ENCODE data around the gene MYBPC1.
"Not testable (repeated sequence)": the region's sequence is repeated elsewhere in the genome, so short reads cannot be mapped to it uniquely, and the experiment has no call there.

MYBPC1 gene, protein sequence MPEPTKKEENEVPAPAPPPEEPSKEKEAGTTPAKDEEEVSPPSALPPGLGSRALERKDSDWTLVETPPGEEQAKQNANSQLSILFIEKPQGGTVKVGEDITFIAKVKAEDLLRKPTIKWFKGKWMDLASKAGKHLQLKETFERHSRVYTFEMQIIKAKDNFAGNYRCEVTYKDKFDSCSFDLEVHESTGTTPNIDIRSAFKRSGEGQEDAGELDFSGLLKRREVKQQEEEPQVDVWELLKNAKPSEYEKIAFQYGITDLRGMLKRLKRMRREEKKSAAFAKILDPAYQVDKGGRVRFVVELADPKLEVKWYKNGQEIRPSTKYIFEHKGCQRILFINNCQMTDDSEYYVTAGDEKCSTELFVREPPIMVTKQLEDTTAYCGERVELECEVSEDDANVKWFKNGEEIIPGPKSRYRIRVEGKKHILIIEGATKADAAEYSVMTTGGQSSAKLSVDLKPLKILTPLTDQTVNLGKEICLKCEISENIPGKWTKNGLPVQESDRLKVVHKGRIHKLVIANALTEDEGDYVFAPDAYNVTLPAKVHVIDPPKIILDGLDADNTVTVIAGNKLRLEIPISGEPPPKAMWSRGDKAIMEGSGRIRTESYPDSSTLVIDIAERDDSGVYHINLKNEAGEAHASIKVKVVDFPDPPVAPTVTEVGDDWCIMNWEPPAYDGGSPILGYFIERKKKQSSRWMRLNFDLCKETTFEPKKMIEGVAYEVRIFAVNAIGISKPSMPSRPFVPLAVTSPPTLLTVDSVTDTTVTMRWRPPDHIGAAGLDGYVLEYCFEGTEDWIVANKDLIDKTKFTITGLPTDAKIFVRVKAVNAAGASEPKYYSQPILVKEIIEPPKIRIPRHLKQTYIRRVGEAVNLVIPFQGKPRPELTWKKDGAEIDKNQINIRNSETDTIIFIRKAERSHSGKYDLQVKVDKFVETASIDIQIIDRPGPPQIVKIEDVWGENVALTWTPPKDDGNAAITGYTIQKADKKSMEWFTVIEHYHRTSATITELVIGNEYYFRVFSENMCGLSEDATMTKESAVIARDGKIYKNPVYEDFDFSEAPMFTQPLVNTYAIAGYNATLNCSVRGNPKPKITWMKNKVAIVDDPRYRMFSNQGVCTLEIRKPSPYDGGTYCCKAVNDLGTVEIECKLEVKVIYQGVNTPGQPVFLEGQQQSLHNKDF

DNA sequence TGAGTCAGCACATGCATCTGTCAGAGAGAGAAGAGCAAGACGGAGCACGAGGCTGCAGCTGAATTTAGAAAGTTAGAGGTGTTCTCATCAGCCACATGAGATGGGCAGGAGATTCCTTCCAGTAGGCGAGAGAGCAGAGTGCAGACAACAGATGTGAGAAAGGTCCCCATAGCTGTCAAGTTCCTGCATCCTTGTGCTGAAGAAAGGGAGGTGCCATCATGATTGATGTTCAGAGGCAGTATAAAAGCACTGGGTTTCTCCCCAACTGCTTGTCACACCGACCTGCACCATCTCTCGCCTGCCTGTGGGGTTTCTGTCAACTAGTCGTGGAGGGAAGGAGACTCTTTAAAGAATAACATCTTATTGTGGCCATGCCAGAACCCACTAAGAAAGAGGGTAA lies at the start of gene MYBPC1:
Gene MYBPC1 (plus strand): TSS at position 272 of the 400 bp plus-strand sequence. CDS start 100 bp downstream, at position 372.
- no peak for DNase-seq

DNA sequence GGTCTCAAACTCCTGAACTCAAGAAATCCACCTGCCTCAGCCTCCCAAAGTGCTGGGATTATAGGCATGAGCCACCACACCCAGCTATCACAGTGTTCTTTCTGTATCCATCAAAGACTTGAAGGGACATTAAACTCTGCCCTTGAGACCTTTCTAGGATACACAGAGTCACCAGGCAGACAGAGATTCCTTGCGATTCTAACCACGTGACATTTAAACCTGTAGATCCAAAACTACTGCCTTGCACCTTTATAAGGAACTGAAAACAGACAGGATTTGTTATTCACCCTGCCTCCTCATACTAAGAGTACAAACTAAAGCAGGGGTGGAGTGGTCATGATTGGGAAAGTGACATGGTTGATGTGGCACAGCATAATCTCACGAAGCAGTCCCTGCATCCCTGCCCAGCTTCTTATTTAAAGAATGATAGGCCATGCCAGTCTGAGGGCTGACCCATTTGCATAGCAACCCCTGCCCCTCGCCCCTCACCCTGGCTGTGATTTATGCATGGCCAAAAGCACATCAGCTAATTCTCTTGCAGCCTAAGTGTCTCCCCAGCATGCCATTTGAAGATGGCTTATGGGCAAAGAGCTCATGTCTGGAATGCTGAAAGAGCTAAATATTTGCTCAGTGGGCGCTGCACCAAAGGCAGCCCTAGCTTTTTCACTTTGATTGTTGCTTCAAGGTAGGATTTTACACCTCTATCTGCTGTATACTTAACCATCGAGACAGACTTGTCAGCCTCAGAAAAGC lies 43.2 kb upstream of the MYBPC1 start:
- no peak for DNase-seq

DNA sequence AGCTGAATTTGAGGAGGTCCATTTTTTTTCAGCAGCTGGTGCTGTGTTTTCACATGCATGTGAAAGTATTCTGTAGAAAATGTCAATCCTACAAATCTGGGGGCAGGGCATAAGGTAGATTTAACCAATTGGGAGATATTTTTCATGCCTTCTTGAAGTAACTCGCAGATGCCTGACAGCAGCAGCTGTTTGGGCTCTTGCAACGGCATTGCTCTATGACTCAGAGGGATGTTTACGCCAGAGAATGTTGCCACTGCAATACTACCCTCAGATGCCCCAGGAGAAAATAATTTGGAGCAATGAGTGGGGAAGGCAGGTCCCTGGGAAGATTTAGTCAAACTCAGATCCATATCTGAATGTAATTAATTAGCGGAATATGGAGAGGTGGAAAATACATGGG lies 42.5 kb upstream of the MYBPC1 start:
- peak in 2 of 58 donors; percentile 1 to 6 for DNase-seq

DNA sequence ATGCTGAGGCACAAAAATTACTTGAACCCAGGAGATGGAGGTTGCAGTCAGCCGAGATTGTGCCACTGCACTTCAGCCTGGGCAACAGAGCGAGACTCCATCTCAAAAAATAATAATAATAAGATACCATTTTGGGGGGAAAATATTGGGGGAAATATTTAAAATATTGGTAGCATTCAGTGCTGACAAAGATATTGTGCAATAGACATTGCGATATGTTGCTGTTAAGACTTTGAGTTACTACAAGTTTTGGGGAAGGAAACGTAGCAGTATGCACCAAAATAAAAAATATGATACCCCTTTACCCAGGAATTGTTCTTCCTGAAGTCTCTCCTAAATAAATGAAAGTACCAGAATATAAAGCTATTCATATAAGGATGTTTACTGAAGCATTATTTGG lies 37.7 kb upstream of the MYBPC1 start:
- no peak for DNase-seq

GRCh38 chr12:101558726-101559125 lies 36.0 kb upstream of the MYBPC1 start:
- DNase-seq = not testable (repeated sequence)

DNA sequence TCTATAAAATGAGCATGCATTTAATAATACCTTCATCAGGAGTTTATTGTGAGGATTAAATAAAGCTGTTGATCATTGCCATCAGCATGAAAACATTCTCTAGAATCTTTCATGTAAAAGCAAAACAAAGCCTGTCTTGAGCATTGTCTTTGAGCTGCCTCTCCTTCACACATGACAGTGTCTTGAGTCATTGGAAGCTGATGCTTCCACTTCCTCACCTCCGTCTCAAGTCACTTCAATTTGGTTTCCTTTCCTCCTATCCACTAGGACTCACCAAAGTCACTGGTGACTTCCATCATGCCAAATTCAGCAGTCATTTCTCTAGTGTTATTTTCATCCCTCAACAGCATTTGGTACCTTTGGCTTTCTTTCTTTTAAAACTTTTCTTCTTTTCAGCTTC lies 31.6 kb upstream of the MYBPC1 start:
- no peak for DNase-seq

- DNase-seq = no peak
Observed at GRCh38 chr12:101564912-101565311, 29.9 kb upstream of the MYBPC1 start.

DNA sequence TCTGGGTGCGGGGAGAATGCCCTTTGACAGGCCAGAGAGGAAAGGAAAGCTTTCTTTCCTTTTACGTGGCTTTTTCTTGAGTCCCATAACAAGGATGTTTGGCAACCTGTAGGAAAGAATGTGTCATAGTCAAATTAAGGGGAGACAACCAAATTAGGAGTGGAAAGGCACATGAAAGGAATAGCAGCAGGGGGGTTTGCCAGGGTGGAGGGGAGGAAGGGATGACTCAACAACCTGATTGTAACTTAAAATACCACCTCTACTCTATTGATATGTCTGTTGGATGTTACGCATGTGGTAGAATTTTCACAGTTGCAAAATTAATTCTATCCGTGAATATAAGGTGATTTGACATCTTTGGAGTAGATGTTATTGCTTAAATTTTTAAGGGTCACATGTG lies 28.5 kb upstream of the MYBPC1 start:
- no peak for DNase-seq

GRCh38 chr12:101567918-101568317 lies 26.9 kb upstream of the MYBPC1 start:
- DNase-seq = no peak

- peak in 2 of 58 donors; percentile 19 for DNase-seq
Observed at GRCh38 chr12:101570047-101570446, 24.7 kb upstream of the MYBPC1 start.

DNA sequence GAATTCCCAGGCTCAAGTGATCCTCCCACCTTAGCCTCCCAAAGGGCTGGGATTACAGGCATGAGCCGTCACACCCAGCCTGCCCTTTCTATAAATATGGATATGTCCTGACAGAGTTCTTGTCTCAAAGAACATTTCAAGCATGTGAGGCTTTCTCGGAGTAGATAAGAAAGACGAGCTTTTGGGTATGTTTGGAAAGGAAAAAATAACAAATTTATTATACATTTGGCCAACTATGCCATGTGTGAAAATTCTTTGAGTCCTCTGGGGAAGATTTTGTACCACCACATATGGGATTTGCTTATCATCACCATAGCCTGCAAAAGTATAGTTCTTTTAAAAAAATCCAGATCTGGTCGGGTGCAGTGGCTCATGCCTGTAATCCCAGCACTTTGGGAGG lies 23.7 kb upstream of the MYBPC1 start:
- DNase-seq = no peak

- DNase-seq = no peak
Observed at GRCh38 chr12:101573743-101574142, 21.0 kb upstream of the MYBPC1 start.

DNA sequence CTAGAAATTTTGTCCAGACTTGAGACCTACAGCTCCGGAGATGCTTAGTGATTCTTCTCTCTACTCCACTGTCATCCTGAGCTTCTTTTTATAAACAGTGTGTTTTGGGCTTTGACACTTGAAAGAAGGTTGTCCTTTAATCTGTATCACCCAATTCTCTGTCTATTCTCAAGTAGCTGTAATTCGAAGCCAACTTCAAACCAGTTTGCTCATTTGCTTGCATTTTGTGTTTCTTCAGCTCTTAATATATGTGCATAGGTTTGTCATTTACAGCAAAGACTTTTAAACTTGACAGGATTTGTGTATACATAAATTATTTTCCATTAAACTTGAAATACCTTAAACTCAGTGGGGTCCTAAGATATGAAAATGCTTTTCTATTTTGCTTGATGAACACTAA lies 16.4 kb upstream of the MYBPC1 start:
- no peak for DNase-seq

DNA sequence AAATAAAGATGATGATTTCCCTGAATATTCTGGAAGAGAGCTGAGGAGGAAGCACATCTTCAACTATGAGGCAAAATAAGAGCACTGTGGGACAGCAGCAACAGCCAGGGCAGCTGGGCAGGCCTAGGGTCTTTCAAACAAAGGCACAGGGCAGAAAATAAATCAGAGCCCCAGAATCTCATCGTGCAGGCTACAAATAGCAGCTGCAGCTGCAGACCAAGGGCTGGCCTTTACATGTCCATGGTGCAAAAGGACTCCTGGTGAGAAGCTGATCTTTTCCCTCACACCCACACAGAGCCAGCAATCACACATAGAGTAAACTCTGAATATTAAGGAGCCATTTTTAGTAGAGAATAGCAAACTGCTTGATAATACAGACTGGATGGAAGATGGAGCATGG lies 13.6 kb upstream of the MYBPC1 start:
- no peak for DNase-seq

- no peak for DNase-seq
Observed at GRCh38 chr12:101582937-101583336, 11.8 kb upstream of the MYBPC1 start.

GRCh38 chr12:101590383-101590782 lies 4.4 kb upstream of the MYBPC1 start:
- no peak for DNase-seq

DNA sequence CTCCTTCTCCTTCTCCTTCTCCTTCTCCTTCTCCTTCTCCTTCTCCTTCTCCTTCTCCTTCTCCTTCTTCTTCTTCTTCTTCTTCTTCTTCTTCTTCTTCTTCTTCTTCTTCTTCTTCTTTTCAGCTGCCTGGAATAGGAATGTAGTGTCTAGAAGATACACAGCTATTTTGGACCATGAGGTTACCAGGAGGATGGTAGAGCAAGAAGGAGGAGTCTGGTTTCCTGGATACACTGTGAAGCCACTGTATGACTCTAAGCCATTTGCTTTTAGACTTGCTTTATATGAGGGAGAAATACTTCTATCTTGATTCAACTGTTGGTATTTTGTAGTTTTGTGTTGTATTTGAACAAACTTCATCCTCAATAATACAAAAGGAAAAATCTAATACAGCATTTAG lies 3.0 kb upstream of the MYBPC1 start:
- no peak for DNase-seq

- DNase-seq = no peak
Observed at GRCh38 chr12:101592448-101592847, 2.3 kb upstream of the MYBPC1 start.

GRCh38 chr12:101592921-101593320 lies 1.9 kb upstream of the MYBPC1 start:
- no peak for DNase-seq

- DNase-seq = no peak
Observed at GRCh38 chr12:101596172-101596571, 1.4 kb downstream of the MYBPC1 start.

DNA sequence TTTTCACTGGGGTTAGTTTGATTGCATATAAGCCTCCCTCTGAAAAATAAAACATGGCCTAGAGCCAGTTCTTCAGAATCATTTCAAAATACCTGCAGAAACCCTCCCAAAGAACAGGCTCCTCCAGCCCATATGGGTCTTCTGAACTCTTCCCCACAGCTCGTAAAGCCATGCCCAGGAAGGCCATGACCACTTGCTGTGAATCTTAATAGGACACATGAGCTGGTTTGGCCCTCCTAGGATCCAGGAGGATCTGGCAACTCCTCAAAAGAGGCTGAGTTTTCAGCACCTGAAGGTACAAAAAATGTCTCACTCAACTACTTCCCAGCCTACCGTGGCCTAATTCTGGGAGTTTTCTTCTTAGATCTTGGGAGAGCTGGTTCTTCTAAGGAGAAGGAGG lies 2.4 kb downstream of the MYBPC1 start:
- no peak for DNase-seq

All from anterior cingulate cortex (tissue), 58 donors.